BLaER1 (cell line): ENCODE data around the gene HLCS.
A peak's percentile ranks its signal among the peaks of the same experiment; 100 is the strongest.
"Not testable (repeated sequence)": the region's sequence is repeated elsewhere in the genome, so short reads cannot be mapped to it uniquely, and the experiment has no call there.

Experiments used
- H3K27ac ChIP-seq: shearing (Covaris generic); formaldehyde crosslinking; 2 replicates; pipeline ENCODE4 v1.8.1; 2022
- H3K27me3 ChIP-seq: shearing (Covaris generic); formaldehyde crosslinking; 2 replicates; pipeline ENCODE4 v1.8.1; 2022
- H3K36me3 ChIP-seq: shearing (Covaris generic); formaldehyde crosslinking; 2 replicates; pipeline ENCODE4 v1.8.1; 2022
- H3K4me1 ChIP-seq: shearing (Covaris generic); formaldehyde crosslinking; 2 replicates; pipeline ENCODE4 v1.8.1; 2022
- H3K4me2 ChIP-seq: shearing (Covaris generic); formaldehyde crosslinking; 2 replicates; pipeline ENCODE4 v1.8.1; 2022
- H3K4me3 ChIP-seq: shearing (Covaris generic); formaldehyde crosslinking; 2 replicates; pipeline ENCODE4 v1.8.1; 2022
- H3K9ac ChIP-seq: shearing (Covaris generic); formaldehyde crosslinking; 2 replicates; pipeline ENCODE4 v1.8.1; 2022
- H3K9me3 ChIP-seq: shearing (Covaris generic); formaldehyde crosslinking; 2 replicates; pipeline ENCODE4 v1.8.1; 2022
- H4K20me1 ChIP-seq: shearing (Covaris generic); formaldehyde crosslinking; 2 replicates; pipeline ENCODE4 v1.8.1; 2022
- Cebpa-rat ChIP-seq: shearing (Covaris generic); IDR thresholded peaks from 2 replicates; pipeline ENCODE4 v1.8.1; 2022

Gene HLCS

DNA sequence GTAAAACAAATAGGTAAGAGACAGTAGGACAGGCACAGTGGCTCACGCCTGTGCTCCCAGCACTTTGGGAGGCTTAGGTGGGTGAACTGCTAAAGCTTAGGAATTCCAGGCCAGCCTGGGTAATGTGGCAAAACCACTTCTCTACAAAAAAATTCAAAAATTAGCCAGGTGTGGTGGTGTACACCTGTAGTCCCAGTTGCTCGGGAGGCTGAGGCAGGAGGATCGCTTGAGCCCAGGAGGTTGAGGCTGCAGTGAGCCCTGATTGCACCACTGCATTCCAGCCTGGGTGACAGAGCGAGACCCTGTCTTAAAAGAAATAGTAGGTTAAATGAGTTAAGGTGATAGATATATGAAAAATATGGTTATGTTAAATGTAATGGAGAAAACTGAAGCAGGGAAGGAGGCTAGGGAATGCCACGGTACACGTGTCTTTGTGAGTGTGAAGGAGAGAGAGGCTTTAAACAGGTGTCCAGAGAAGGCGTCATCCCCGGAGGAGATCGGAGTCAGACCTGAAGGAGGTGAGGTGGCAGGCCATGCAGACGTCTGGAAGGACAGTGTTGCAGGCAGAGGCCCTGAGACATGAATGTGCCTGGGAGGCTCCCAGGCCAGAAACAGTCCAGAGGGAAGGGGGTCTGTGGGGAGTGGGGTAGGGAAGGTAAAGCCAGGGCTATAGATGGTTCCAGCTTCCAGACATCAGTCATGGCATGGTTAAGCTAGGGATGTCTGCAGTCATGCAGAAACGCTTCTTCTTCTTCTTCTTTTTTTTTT lies 32.8 kb upstream of the HLCS start:
- no peak for TF ChIP-seq Cebpa-rat
- no peaks in the 10 kb centered on the region for H3K27me3 ChIP-seq

DNA sequence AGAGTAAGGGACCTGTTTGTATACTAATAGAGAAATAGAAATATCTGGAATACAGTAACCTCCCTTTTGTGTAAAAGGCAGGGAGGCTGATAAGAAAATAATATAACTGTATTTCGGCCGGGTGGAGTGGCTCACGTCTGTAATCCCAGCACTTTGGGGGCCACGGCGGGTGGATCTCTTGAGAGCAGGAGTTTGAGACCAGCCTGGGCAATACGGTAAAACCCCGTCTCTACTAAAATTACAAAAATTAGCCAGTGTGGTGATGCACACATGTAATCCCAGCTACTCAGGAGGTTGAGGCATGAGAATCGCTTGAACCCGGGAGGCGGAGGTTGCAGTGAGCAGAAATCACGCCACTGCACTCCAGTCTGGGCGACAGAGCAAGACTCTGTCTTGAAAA lies 28.8 kb upstream of the HLCS start:
- not testable (repeated sequence) for H3K9ac ChIP-seq, H3K27me3 ChIP-seq, H3K27ac ChIP-seq, H3K9me3 ChIP-seq, H3K4me3 ChIP-seq, H4K20me1 ChIP-seq, H3K36me3 ChIP-seq, H3K4me2 ChIP-seq, H3K4me1 ChIP-seq

More for the DNA sequence above, 32.8 kb upstream of the HLCS start:
- Histone ChIP-seq H3K4me1 (peaks cover 22% of the 10 kb centered on the region), H3K4me3 (no peak overlapping the region), H3K27ac (no peak overlapping the region), H3K9ac (no peak overlapping the region), H3K9me3 (peaks cover 4% of the 10 kb centered on the region; the same call in 1 of the 2 replicates), H4K20me1 (no peaks in the 10 kb centered on the region), H3K36me3 (no peaks in the 10 kb centered on the region), H3K4me2 (no peak overlapping the region)

DNA sequence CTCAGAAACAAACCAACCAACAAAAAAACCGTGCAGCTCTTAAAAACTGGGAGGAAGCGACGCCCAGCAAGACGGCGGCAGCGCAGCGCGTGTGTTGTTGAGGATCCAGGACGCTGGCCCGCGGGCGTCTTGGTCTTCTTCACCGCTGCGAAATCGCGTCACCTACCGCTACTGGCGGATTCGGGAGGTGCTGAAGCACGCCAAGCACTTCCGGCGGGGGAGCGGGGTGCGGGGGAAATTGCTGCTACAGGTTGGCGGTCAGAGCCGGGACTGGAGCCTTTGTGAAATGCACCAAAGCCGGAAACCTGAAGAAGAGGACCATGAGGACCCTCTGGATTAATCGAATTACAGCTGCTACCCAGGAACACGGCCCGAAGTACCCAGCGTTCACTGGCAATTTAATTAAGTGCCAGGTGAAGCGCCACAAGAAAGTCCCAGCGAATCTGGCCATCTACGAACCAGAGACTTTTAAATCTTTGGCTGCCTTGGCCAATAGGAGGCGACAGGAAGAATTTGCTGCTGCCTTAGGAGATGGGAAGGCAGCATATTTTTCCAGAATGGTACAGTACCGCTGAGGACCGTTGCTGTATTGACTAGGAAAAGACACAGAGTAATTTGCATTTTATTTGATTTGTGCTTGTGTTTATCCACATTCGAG lies 28.2 kb upstream of the HLCS start:
- no peak overlapping the region for H3K4me2 ChIP-seq
- H3K27ac ChIP-seq = no peak overlapping the region
- no peak overlapping the region for H3K9ac ChIP-seq
- H3K9me3 ChIP-seq = peaks cover 5% of the 10 kb centered on the region; the same call in 1 of the 2 replicates
- no peak overlapping the region for H3K4me3 ChIP-seq
- no peaks in the 10 kb centered on the region for H3K36me3 ChIP-seq
- no peak for TF ChIP-seq Cebpa-rat
- H4K20me1 ChIP-seq = no peaks in the 10 kb centered on the region
- no peaks in the 10 kb centered on the region for H3K27me3 ChIP-seq
- H3K4me1 ChIP-seq = peaks cover 5% of the 10 kb centered on the region; the same call in 1 of the 2 replicates

DNA sequence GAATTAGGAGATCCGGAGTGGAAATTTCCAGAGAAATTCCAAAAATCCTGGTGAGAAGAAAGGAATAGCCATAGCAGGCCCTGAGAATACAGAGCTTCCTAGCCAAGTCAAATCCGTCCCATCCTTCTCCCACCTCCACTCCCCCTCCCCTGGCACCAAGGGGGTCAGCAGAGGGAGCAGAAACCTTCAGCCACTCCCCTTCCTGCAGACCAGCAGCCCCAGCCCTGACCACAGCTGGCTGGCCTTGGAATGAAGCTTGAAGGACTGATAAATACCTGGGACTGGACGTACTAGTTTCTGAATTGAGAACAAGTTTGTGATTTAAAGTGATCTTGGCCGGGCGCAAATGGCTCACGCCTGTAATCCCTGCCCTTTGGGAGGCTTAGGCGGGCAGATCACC lies 26.2 kb upstream of the HLCS start:
- Histone ChIP-seq H3K4me3 (no peak overlapping the region), H4K20me1 (no peaks in the 10 kb centered on the region), H3K4me1 (peaks cover 10% of the 10 kb centered on the region; the same call in 1 of the 2 replicates), H3K4me2 (no peak overlapping the region), H3K27me3 (no peaks in the 10 kb centered on the region), H3K9ac (no peak overlapping the region), H3K36me3 (no peaks in the 10 kb centered on the region), H3K9me3 (peaks cover 5% of the 10 kb centered on the region; the same call in 1 of the 2 replicates), H3K27ac (no peak overlapping the region)
- TF ChIP-seq Cebpa-rat = no peak

DNA sequence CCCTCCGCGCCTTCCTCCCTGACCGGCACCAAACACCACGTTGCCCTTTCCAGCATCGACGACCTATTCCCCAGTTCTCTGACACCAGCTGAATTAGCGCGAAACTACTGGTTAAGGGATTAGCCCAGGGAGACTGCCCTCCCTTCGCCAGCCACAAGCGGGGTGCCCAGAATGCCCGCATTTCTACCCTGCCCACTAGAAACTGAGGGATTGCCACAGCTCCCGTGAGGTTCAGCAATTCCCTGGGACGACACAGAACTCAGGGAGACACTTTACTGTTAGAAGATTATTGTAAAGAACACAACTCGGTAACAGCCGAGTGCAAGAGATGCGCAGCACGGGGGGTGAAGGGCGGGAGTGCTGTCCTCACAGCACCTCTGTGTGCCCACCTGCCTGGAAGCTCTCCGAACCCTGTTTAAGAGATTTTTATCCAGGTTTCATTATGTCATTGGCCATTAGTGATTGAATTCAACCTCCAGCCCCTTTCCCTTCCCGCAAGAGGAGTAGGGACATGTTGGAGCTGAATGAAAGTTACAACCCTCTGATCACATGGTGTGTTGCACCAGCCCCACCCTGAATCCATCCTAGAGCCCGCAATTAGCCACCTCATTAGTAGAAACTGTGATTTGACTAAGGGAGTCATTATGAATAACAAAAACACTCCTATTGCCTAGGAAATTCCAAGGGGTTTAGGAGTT lies 24.2 kb upstream of the HLCS start:
- peaks cover 5% of the 10 kb centered on the region; the same call in 1 of the 2 replicates for H3K9me3 ChIP-seq
- no peaks in the 10 kb centered on the region for H3K27me3 ChIP-seq
- TF ChIP-seq Cebpa-rat = no peak
- H3K9ac ChIP-seq = peak overlapping the region; percentile 75
- H3K4me1 ChIP-seq = peaks cover 10% of the 10 kb centered on the region; the same call in 1 of the 2 replicates
- no peaks in the 10 kb centered on the region for H4K20me1 ChIP-seq
- peak overlapping the region; percentile 66 for H3K4me3 ChIP-seq
- peak overlapping the region; percentile 80 for H3K4me2 ChIP-seq
- peak overlapping the region; percentile 75 for H3K27ac ChIP-seq
- no peaks in the 10 kb centered on the region for H3K36me3 ChIP-seq

DNA sequence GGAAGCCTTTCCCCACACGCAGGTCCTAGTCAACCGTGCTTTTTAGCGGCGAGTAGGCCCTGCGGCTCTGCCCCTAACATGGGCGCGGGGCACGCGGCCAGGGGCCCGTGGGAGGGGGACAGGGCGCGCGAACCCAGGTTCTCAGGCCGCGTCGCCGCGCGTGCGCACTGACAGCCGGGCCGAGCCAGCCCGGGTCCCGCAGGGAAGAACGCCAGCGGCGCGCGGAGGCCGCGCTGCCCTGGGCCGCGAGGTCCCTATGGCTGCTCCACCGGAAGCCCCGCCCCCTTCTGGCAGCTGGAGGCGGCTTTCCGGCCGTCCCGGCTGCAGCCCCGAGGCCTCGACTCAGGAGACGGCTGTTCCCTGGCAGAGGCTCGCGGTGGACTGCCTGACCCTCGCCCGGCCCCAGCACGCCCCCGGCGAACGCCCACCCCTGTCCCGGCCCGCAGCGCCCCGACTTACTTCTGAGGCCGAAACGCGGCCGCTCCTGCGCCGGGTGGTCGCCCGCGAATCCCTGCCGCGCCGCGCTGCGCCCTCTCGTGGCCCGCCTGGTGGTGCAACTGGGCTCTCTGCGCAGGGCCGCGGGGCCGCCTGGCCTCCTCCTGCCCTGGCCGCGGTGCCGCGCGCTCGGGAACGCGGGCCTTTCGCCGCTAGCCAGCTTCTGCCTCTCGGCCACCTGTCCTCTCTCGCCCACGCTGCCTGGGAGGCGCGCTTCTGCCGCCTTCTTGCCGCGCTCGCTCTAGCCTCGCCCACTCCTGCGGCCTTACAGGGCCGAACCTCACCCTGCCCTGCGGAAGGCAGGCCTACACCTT lies 23.4 kb upstream of the HLCS start:
- peak overlapping the region; percentile 80 for H3K4me2 ChIP-seq
- peak overlapping the region; percentile 75 for H3K27ac ChIP-seq
- peaks cover 10% of the 10 kb centered on the region; the same call in 1 of the 2 replicates for H3K4me1 ChIP-seq

DNA sequence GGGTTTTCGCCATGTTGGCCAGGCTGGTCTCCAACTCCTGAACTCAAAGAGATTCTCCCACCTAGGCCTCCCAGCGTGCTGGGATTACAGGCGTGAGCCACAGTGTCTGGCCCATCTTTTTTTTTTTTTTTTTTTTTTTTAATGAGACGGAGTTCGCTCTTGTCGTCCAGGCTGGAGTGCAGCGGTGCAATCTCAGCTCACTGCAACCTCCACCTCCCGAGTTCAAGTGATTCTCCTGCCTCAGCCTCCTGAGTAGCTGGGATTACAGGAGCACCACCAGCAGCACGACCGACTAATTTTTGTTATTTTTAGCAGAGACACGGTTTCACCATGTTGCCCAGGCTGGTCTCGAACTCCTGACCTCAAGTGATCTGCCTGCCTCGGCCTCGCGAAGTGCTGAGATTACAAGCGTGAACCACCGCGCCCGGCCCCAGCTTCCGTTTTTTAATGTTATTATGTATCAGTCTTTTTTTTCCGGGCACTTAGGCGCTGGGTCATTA lies 22.8 kb upstream of the HLCS start:
- H4K20me1 ChIP-seq, H3K9me3 ChIP-seq, H3K36me3 ChIP-seq, H3K27me3 ChIP-seq: not testable (repeated sequence)
- Histone ChIP-seq H3K27ac (peak overlapping the region; percentile 75), H3K4me1 (peaks cover 10% of the 10 kb centered on the region; the same call in 1 of the 2 replicates), H3K9ac (peak overlapping the region; percentile 75), H3K4me2 (peak overlapping the region; percentile 80), H3K4me3 (peak overlapping the region; percentile 66)

More for the DNA sequence above, 23.4 kb upstream of the HLCS start:
- TF ChIP-seq Cebpa-rat = no peak
- Histone ChIP-seq H4K20me1 (no peaks in the 10 kb centered on the region), H3K9ac (peak overlapping the region; percentile 75), H3K36me3 (no peaks in the 10 kb centered on the region), H3K4me3 (peak overlapping the region; percentile 66), H3K9me3 (peaks cover 5% of the 10 kb centered on the region; the same call in 1 of the 2 replicates), H3K27me3 (no peaks in the 10 kb centered on the region)

DNA sequence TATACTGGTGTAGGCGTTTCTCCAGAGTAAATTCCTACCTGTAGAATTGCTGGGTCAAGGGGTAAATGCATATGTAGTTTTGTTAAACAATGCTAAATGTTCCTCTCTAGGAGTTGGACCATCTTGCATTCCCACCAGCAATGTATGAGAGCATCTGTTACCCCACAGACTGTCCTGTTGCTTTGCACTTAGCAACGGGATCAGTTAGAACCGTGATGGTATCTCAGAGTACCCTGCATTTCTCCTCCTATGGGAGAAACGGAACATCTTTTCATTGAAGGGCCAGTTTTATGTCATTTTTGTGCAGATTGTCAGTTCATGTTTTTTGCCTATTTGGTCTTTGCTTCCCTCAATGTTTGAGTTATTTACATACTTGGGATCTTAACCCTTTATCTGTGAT lies 22.1 kb upstream of the HLCS start:
- Histone ChIP-seq H3K4me1 (peaks cover 10% of the 10 kb centered on the region; the same call in 1 of the 2 replicates), H3K27ac (no peak overlapping the region), H3K4me3 (no peak overlapping the region), H3K27me3 (no peaks in the 10 kb centered on the region), H3K9ac (no peak overlapping the region), H3K36me3 (no peaks in the 10 kb centered on the region), H3K4me2 (no peak overlapping the region), H3K9me3 (no peaks in the 10 kb centered on the region), H4K20me1 (no peaks in the 10 kb centered on the region)
- no peak for TF ChIP-seq Cebpa-rat

DNA sequence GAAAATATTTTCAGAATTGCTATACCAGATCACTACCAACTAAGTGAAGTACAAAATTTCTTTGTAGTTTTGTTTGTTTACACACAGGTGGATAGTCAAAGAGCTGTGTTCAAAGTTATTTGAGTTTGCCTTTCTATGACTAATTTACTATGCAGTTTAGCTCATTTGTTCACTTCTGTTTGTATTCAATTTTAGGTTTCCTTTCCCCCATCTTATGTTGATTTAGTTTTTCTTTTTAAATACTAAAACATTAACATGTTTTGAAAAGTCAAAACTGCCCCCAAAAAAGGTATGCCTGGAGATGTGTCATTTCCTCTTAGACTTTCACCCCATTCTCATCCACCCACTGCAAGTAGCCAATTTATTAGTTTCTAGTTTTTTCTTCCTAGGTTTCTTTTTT lies 21.4 kb upstream of the HLCS start:
- no peaks in the 10 kb centered on the region for H3K9me3 ChIP-seq
- no peak overlapping the region for H3K27ac ChIP-seq
- H3K4me2 ChIP-seq = no peak overlapping the region
- no peak for TF ChIP-seq Cebpa-rat
- no peaks in the 10 kb centered on the region for H3K27me3 ChIP-seq
- no peak overlapping the region for H3K9ac ChIP-seq
- no peaks in the 10 kb centered on the region for H3K36me3 ChIP-seq
- H4K20me1 ChIP-seq = no peaks in the 10 kb centered on the region
- no peak overlapping the region for H3K4me3 ChIP-seq
- H3K4me1 ChIP-seq = peaks cover 10% of the 10 kb centered on the region; the same call in 1 of the 2 replicates
